CD4-positive, alpha-beta T cell treated with Interleukin-12 subunit alpha and Interleukin-12 subunit beta, for 1 hour (primary cell): ENCODE data around the gene PICK1.
A peak's percentile ranks its signal among the peaks of the same experiment; 100 is the strongest.

ENCODE experiments used
- DNase-seq: peaks from one replicate; pipeline ENCODE4 v3.0.0-alpha.2; 2020

PICK1 gene

GRCh38 chr22:38051261-38051660 is 5.9 kb upstream of the PICK1 start:
- DNase-seq: no peak

GRCh38 chr22:38051900-38052862 is 5.0 kb upstream of the PICK1 start:
- DNase-seq: peak; percentile 83

GRCh38 chr22:38062791-38063190 is 5.6 kb downstream of the PICK1 start:
- no peak for DNase-seq

GRCh38 chr22:38065539-38065938 is 8.3 kb downstream of the PICK1 start:
- no peak for DNase-seq

- no peak for DNase-seq
These were observed 9.3 kb downstream of the PICK1 start for GRCh38 chr22:38066381-38067027.

- DNase-seq: no peak
These were observed 9.8 kb downstream of the PICK1 start for GRCh38 chr22:38067028-38067415.

- no peak for DNase-seq
These were observed 10.7 kb downstream of the PICK1 start for GRCh38 chr22:38067761-38068360.

GRCh38 chr22:38068641-38069371 is 11.6 kb downstream of the PICK1 start:
- no peak for DNase-seq

GRCh38 chr22:38069372-38070249 is 12.4 kb downstream of the PICK1 start:
- no peak for DNase-seq

- no peak for DNase-seq
These were observed 13.2 kb downstream of the PICK1 start for GRCh38 chr22:38070250-38070921.

- no peak for DNase-seq
These were observed 14.5 kb downstream of the PICK1 start for GRCh38 chr22:38071421-38072321.

- DNase-seq: no peak
These were observed 15.3 kb downstream of the PICK1 start for GRCh38 chr22:38072322-38073149.

GRCh38 chr22:38073150-38074130 is 16.2 kb downstream of the PICK1 start:
- DNase-seq: no peak

- no peak for DNase-seq
These were observed 17.2 kb downstream of the PICK1 start for GRCh38 chr22:38074181-38075104.

- no peak for DNase-seq
These were observed 18.1 kb downstream of the PICK1 start for GRCh38 chr22:38075105-38075825.

- DNase-seq: no peak
These were observed 18.8 kb downstream of the PICK1 start for GRCh38 chr22:38075961-38076360.
